ENCODE measurements around the gene OTOG.

Gene OTOG

DNA sequence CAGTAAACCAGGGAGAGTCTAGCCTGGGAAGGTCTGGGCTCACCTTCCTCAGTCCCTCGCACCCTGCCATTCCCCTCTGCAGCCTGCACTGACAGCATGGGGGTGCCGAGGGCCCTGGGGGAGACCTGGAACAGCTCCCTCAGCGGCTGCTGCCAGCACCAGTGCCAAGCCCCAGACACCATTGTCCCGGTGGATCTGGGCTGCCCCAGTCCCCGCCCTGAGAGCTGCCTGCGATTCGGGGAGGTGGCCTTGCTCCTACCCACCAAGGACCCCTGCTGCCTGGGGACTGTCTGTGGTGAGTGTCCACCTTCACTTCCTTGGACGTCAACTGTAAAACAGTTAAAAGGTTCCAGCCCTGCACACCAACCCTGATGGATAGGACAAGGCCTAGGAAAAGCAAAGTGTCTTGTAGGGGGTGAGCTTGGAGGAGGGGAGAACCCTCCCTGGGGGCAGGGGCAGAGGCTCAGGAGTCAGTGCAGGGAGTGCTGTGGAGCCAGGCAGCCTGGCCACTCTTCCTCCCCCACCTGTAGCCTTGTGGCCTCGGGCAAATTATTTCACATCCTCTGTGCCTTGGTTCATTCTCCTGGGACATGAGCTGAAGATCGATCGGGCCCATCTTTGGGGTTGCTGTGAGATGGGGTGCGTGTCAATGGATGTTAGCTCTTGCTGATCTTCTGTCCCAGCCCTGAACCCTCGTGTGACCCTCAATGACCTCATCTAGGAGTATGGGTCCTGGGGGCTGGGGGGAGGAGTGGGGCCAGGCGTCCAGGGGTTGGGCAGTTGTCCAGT, 87.1 kb downstream of the OTOG start:
- DNase-seq (ENCODE audit: low read depth in 3 of 3) = no peak

- no peak for DNase-seq (ENCODE audit: low read depth in 3 of 3)
These were observed 87.9 kb downstream of the OTOG start for GRCh38 chr11:17634776-17635550.

GRCh38 chr11:17635551-17635938, 88.5 kb downstream of the OTOG start:
- DNase-seq (ENCODE audit: low read depth in 3 of 3) = no peak

DNA sequence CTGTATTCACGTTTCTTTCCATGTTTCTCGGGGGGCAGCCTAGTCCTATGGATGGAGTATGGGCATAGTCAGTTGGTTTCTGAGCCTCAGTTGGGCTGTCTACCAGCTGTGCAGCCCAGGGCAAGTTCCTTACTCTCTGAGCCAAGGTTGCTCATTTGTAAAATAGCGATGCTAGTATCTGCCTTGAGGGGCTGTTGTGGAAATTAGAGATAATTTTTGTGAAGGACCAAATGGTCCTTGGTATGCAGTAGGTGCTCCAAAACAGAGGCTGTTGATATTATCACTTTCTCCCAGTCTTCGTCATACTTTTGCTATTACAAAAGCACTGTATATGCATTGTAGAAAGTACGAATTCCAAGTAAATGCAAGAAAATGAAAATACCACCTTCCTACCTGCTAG, 89.7 kb downstream of the OTOG start:
- no peak for DNase-seq (ENCODE audit: low read depth in 3 of 3)

GRCh38 chr11:17637901-17638300, 90.8 kb downstream of the OTOG start:
- no peak for DNase-seq (ENCODE audit: low read depth in 3 of 3)

- DNase-seq (ENCODE audit: low read depth in 3 of 3) = no peak
These were observed 91.3 kb downstream of the OTOG start for GRCh38 chr11:17638311-17638710.

DNA sequence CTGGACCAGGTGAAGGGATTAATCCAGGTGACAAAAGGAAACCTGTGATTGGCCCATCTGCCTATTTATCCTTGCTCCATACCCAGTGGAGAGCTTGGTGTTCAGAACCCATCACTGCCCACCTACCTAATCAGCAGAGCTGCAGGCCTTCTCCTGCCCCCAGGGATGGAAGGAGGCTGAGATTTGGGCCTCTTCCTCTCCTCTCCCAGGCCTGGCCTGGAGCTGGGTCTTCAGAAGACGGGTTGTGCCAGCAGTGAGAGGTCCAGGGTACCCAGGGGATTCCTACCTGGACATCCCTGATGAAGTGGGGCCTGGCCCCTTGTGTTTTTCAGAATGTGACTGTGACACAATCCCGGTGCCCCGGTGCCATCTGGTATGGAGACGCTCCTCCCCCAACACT, 92.0 kb downstream of the OTOG start:
- DNase-seq (ENCODE audit: low read depth in 3 of 3) = no peak

DNA sequence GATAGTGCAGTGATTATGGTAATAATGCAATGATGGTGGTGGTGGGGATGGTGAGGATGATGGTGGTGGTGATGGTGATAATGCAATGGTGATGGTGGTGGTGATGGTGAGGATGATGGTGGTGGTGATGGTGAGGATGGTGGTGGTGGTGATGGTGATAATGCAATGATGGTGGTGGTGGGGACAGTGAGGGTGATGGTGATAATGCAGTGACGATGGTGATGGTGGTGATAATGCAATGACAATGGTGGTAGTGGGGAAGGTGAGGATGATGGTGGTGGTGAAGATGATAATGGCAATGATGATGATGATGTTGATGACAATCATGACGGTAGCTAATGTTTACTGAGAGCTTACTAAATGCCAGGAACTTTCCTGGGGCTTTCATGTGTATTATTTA, 92.7 kb downstream of the OTOG start:
- no peak for DNase-seq (ENCODE audit: low read depth in 3 of 3)

DNA sequence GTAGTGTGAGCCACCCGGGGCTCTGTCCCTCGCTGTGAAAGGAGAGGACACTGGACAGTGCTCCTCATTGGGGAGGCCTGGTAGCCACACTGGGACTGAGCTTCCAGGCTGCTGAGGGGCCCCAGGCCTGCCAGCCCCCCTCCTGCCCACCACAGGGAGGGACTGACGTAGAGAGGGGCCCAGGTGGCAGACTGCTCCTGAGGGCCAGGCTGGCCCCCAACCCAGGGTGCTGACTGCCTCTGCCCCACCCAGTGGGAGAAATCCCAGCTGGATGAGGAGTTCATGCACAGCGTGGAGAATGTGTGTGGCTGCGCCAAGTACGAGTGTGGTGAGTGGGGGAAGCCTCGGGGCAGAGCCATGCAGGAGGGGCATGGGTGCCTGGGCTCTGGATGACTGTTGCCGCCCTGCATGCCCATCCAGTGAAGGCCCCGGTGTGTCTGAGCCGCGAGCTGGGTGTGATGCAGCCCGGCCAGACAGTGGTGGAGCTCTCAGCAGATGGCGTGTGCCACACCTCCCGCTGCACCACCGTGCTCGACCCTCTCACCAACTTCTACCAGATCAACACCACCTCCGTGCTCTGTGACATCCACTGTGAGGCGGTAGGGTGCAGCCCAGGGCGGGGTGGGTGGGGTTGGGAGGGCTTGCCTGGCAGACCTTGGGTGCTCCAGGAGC, 93.6 kb downstream of the OTOG start:
- DNase-seq (ENCODE audit: low read depth in 3 of 3) = no peak

DNA sequence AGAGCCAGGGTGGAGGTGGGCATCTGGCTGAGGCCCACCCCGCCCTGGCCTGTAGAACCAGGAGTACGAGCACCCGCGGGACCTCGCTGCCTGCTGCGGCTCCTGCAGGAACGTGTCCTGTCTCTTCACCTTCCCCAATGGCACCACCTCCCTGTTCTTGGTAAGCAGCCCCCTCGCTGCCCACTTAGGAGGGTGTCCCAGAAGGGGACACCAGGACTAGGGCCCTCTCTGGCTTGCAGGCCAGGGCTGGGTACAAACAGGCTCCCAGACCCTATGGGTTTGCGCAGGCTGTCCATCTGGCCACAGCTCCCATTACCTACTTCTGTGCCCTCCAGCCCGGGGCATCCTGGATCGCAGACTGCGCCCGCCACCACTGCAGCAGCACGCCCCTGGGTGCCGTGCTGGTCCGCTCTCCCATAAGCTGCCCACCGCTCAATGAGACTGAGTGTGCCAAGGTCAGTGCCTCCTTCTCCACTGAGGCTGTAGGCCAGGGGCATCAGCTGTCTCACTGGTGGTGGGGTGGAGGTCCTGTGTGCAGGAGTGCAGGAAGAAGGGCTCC, 94.8 kb downstream of the OTOG start:
- DNase-seq (ENCODE audit: low read depth in 3 of 3) = no peak

GRCh38 chr11:17642370-17642769, 95.3 kb downstream of the OTOG start:
- no peak for DNase-seq (ENCODE audit: low read depth in 3 of 3)

- no peak for DNase-seq (ENCODE audit: low read depth in 3 of 3)
These were observed 95.9 kb downstream of the OTOG start for GRCh38 chr11:17642980-17643379.

DNA sequence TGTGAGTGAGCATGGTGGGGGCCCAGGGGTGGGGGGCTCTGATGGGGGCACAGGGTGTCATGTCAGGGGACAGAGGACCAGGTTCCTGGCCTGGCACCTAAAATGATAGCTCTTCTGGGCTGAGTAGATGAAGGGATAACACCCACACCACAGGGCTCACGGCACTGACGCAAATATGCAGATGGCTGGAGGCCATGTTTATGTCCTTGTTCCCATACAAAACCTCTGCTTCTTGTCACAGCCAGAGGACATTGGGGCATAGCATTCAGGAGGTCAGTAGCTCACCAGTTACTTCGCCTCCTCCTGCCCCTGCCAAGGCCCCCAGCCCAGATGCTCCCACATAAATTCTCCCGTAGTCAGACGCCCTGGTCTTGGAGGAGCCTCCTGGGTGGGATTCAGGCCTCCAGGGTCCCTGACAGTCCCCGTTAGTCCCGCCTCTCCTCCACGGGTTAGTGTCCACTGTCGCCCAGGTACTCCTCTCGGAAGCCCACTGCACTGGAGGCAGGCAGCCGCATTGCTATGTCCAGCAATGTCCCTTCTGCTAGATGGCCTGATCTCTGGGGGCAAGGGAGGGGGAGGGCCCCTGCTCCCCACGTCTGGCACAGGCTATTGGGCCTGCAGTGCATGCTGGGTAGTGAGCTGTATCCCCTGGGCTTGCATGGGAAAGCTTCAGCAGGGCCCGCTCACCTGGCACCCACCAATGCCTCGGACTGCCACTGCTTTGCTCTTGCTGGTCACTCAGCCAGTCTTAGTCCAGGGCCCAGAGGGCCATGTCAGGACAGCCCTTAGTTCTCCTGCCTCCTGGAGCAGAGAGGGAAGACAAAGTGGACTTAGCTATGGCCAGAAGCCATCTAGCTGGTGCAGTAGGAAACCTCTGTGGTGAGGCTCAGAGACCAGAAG, 96.7 kb downstream of the OTOG start:
- no peak for DNase-seq (ENCODE audit: low read depth in 3 of 3)

DNA sequence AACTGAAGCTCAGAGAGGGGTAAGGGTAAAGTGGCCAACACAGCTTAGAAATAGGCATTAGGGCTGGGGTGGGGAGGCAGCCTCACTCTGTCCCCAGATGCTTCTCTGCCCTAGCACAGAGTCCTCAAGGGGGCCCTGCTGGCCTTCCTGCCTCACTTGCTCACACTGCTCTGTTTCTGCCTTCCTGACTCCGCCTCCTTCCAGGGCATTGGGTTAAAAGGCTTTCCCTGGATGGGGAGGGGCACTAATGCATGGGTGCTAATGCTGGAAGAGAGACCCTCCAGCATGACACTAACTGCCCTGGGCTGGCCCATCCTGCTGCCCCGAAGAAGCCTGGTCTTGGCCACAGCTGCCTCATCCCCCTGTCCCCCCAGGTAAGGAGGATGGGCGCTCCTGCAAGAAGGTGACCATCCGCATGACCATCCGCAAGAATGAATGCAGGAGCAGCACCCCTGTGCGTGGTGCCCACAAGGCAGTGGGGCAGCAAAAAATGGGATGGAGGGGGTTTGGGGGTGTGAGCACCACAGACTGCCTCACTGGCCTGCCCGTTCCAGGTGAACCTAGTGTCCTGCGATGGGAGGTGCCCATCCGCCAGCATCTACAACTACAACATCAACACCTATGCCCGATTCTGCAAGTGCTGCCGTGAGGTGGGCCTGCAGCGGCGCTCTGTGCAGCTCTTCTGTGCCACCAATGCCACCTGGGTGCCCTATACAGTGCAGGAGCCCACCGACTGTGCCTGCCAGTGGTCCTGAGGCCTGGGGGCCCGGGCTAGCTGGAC, 98.3 kb downstream of the OTOG start:
- DNase-seq (ENCODE audit: low read depth in 3 of 3) = no peak

- no peak for DNase-seq (ENCODE audit: low read depth in 3 of 3)
These were observed 99.5 kb downstream of the OTOG start for GRCh38 chr11:17646451-17647145.

- DNase-seq (ENCODE audit: low read depth in 3 of 3) = no peak
These were observed 101.5 kb downstream of the OTOG start for GRCh38 chr11:17648528-17648927.

- no peak for DNase-seq (ENCODE audit: low read depth in 3 of 3)
These were observed 102.2 kb downstream of the OTOG start for GRCh38 chr11:17649261-17649660.

DNA sequence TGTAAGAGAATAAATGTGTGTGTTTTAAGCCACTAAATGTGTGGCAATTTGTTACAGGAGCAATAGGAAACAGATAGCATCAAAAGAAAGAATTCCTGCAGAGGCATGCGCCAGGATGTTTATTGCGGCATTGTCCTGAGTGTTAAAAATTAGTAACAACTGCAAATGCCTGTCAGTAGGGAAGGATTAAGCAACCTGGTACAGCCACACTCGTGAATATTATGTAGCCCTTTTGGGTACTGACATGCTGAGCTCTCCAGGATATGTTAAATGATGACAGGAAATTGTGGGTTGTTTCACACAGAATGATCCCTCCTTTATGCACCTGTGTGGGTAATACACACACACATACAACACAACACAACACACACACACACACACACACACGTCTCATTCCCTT, 102.6 kb downstream of the OTOG start:
- DNase-seq (ENCODE audit: low read depth in 3 of 3) = no peak

- DNase-seq (ENCODE audit: low read depth in 3 of 3) = no peak
These were observed 103.3 kb downstream of the OTOG start for GRCh38 chr11:17650127-17650911.
